GM21619 (cell line): ENCODE measurements around the gene DBP.

Experiments used
- ATAC-seq: cut with Tn5 transposase; IDR thresholded peaks from one replicate; pipeline ENCODE4 v1.9.1; 2021; ENCODE audit not compliant: unreplicated experiment

The DBP gene

GRCh38 chr19:48587387-48587786 is 49.8 kb downstream of the DBP start:
- no peak for ATAC-seq

DNA sequence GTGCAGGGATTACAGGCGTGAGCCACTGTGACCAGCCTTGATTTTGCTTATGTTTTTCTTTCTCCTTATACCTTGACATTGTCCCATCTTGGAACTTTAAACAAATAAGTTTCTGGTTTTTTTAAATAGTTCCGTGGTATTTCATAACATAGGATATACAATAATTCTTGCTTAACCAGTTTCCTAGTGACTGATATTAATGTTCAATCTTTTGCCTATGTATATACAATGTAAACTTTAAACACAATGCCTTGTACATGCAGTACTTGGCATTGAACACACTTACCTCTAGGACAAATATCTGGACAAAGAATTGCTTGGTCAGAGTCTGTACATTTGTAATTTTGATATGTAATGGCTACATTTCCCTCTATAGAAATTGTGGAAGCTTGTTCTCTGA is 55.0 kb downstream of the DBP start:
- no peak for ATAC-seq
